ENCODE measurements around the gene RBFOX2. TPM values are rescaled to one million over a fixed set of nuclear protein-coding genes. Genes with fewer than 3 reads are reported as not detected.

Gene RBFOX2
- total RNA-seq, 1 donor from 2014 or later = 70.0 TPM

GRCh38 chr22:35963237-35963810 is 65.3 kb downstream of the RBFOX2 start:
- intact Hi-C loops (cut with DNase I) = no loop called here
- no peaks in the 10 kb centered on the region for H3K9me3 ChIP-seq
- DNase-seq (ENCODE audit: extremely low spot score in 2 of 2) = no peak
- H3K27me3 ChIP-seq = no peaks in the 10 kb centered on the region
- H3K27ac ChIP-seq = no peak overlapping the region
- no peak overlapping the region for H3K4me3 ChIP-seq
- peaks cover 25% of the 10 kb centered on the region for H3K4me1 ChIP-seq
- TF ChIP-seq CTCF (IDR thresholded peaks at IDR 0.05) (no peak), POLR2A (IDR thresholded peaks at IDR 0.05) (no peak), POLR2AphosphoS5 (IDR thresholded peaks at IDR 0.05; ENCODE audit: insufficient read depth in 1 of 2, low read depth in 1 of 2) (no peak)
- H3K36me3 ChIP-seq = no peaks in the 10 kb centered on the region

GRCh38 chr22:35961480-35962295 is 66.9 kb downstream of the RBFOX2 start:
- Histone ChIP-seq H3K9me3 (no peaks in the 10 kb centered on the region), H3K27ac (peak overlapping the region; percentile 53), H3K36me3 (no peaks in the 10 kb centered on the region), H3K4me3 (peak overlapping the region; percentile 5 to 6), H3K27me3 (no peaks in the 10 kb centered on the region), H3K4me1 (peaks cover 25% of the 10 kb centered on the region)
- no peak for DNase-seq (ENCODE audit: extremely low spot score in 2 of 2)
- intact Hi-C loops (cut with DNase I) = no loop called here
- no peak for TF ChIP-seq CTCF (IDR thresholded peaks at IDR 0.05)
- no peak for TF ChIP-seq POLR2A (IDR thresholded peaks at IDR 0.05)
- TF ChIP-seq POLR2AphosphoS5 (IDR thresholded peaks at IDR 0.05; ENCODE audit: insufficient read depth in 1 of 2, low read depth in 1 of 2) = no peak

- intact Hi-C loops (cut with DNase I) = no loop called here
- peak overlapping the region; percentile 53 for H3K27ac ChIP-seq
These were observed 67.8 kb downstream of the RBFOX2 start for GRCh38 chr22:35960854-35961253.

GRCh38 chr22:35959121-35959800 is 69.4 kb downstream of the RBFOX2 start:
- intact Hi-C loops (cut with DNase I) = no loop called here

More at GRCh38 chr22:35960854-35961253, 67.8 kb downstream of the RBFOX2 start:
- H3K9me3 ChIP-seq = no peaks in the 10 kb centered on the region
- H3K4me1 ChIP-seq = peaks cover 25% of the 10 kb centered on the region
- no peaks in the 10 kb centered on the region for H3K27me3 ChIP-seq
- TF ChIP-seq POLR2AphosphoS5 (IDR thresholded peaks at IDR 0.05; ENCODE audit: insufficient read depth in 1 of 2, low read depth in 1 of 2) (no peak), CTCF (IDR thresholded peaks at IDR 0.05) (no peak), POLR2A (IDR thresholded peaks at IDR 0.05) (no peak)
- no peak for DNase-seq (ENCODE audit: extremely low spot score in 2 of 2)
- no peaks in the 10 kb centered on the region for H3K36me3 ChIP-seq
- H3K4me3 ChIP-seq = no peak overlapping the region

More at GRCh38 chr22:35959121-35959800, 69.4 kb downstream of the RBFOX2 start:
- Histone ChIP-seq H3K27ac (no peak overlapping the region), H3K4me1 (peaks cover 25% of the 10 kb centered on the region), H3K9me3 (no peaks in the 10 kb centered on the region), H3K36me3 (no peaks in the 10 kb centered on the region), H3K27me3 (no peaks in the 10 kb centered on the region), H3K4me3 (no peak overlapping the region)
- no peak for DNase-seq (ENCODE audit: extremely low spot score in 2 of 2)
- no peak for TF ChIP-seq POLR2A (IDR thresholded peaks at IDR 0.05)
- TF ChIP-seq CTCF (IDR thresholded peaks at IDR 0.05) = no peak
- no peak for TF ChIP-seq POLR2AphosphoS5 (IDR thresholded peaks at IDR 0.05; ENCODE audit: insufficient read depth in 1 of 2, low read depth in 1 of 2)
